Measurements from ENCODE around the gene VSTM4.

DNA sequence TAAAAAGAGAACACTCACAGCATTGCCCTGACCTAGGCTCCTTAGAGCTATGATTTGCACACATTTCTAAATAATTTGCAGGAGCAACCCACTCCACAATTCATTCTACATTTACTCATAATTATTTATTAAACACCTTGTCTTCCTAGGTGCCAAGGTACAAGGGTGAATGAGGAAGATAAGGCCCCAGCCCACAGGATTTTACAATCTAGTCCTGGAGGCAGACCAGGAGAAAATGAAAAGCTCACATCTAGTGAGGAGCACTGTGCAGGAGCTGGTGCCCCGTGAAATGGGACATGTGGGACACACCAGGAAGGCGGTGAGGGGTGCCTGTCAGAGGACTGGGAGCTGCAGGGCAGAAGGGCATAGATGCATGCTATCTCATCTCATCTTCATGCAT is 116.0 kb downstream of the VSTM4 start:
- TF ChIP-seq, protein P1, sequence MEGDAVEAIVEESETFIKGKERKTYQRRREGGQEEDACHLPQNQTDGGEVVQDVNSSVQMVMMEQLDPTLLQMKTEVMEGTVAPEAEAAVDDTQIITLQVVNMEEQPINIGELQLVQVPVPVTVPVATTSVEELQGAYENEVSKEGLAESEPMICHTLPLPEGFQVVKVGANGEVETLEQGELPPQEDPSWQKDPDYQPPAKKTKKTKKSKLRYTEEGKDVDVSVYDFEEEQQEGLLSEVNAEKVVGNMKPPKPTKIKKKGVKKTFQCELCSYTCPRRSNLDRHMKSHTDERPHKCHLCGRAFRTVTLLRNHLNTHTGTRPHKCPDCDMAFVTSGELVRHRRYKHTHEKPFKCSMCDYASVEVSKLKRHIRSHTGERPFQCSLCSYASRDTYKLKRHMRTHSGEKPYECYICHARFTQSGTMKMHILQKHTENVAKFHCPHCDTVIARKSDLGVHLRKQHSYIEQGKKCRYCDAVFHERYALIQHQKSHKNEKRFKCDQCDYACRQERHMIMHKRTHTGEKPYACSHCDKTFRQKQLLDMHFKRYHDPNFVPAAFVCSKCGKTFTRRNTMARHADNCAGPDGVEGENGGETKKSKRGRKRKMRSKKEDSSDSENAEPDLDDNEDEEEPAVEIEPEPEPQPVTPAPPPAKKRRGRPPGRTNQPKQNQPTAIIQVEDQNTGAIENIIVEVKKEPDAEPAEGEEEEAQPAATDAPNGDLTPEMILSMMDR (IDR thresholded peaks at IDR 0.05; ENCODE audit: low read depth, low read length, missing input control) = no peak
- TF ChIP-seq, protein P2, sequence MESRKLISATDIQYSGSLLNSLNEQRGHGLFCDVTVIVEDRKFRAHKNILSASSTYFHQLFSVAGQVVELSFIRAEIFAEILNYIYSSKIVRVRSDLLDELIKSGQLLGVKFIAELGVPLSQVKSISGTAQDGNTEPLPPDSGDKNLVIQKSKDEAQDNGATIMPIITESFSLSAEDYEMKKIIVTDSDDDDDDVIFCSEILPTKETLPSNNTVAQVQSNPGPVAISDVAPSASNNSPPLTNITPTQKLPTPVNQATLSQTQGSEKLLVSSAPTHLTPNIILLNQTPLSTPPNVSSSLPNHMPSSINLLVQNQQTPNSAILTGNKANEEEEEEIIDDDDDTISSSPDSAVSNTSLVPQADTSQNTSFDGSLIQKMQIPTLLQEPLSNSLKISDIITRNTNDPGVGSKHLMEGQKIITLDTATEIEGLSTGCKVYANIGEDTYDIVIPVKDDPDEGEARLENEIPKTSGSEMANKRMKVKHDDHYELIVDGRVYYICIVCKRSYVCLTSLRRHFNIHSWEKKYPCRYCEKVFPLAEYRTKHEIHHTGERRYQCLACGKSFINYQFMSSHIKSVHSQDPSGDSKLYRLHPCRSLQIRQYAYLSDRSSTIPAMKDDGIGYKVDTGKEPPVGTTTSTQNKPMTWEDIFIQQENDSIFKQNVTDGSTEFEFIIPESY (IDR thresholded peaks at IDR 0.05) = no peak
- TF ChIP-seq RAD21 (IDR thresholded peaks at IDR 0.05) (no peak), JUND (IDR thresholded peaks at IDR 0.05) (no peak), NR2F2 (IDR thresholded peaks at IDR 0.05) (no peak), SP1 (IDR thresholded peaks at IDR 0.05) (no peak), YY1 (IDR thresholded peaks at IDR 0.05) (no peak), TAF1 (conservative IDR thresholded peaks at IDR 0.05) (no peak)
- TF ChIP-seq, protein P3, sequence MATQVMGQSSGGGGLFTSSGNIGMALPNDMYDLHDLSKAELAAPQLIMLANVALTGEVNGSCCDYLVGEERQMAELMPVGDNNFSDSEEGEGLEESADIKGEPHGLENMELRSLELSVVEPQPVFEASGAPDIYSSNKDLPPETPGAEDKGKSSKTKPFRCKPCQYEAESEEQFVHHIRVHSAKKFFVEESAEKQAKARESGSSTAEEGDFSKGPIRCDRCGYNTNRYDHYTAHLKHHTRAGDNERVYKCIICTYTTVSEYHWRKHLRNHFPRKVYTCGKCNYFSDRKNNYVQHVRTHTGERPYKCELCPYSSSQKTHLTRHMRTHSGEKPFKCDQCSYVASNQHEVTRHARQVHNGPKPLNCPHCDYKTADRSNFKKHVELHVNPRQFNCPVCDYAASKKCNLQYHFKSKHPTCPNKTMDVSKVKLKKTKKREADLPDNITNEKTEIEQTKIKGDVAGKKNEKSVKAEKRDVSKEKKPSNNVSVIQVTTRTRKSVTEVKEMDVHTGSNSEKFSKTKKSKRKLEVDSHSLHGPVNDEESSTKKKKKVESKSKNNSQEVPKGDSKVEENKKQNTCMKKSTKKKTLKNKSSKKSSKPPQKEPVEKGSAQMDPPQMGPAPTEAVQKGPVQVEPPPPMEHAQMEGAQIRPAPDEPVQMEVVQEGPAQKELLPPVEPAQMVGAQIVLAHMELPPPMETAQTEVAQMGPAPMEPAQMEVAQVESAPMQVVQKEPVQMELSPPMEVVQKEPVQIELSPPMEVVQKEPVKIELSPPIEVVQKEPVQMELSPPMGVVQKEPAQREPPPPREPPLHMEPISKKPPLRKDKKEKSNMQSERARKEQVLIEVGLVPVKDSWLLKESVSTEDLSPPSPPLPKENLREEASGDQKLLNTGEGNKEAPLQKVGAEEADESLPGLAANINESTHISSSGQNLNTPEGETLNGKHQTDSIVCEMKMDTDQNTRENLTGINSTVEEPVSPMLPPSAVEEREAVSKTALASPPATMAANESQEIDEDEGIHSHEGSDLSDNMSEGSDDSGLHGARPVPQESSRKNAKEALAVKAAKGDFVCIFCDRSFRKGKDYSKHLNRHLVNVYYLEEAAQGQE (IDR thresholded peaks at IDR 0.05) = no peak
- TF ChIP-seq, protein P4, sequence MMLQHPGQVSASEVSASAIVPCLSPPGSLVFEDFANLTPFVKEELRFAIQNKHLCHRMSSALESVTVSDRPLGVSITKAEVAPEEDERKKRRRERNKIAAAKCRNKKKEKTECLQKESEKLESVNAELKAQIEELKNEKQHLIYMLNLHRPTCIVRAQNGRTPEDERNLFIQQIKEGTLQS (IDR thresholded peaks at IDR 0.05) = no peak
- TF ChIP-seq, protein P5, sequence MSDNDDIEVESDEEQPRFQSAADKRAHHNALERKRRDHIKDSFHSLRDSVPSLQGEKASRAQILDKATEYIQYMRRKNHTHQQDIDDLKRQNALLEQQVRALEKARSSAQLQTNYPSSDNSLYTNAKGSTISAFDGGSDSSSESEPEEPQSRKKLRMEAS (IDR thresholded peaks at IDR 0.05) = no peak

All from liver (tissue), 3 donors.